Astrocyte (in vitro differentiated cells and primary cell): ENCODE results near the gene UQCC5.

Source experiments
- CTCF ChIP-seq: IDR thresholded peaks from 2 replicates; pipeline ENCODE4 v1.5.1; 2011; ENCODE audit warnings: low read depth, mild to moderate bottlenecking, inconsistent platforms, low read length, moderate library complexity; ENCODE audit not compliant: insufficient read depth
- EZH2 ChIP-seq: IDR thresholded peaks from 2 replicates; pipeline ENCODE4 v1.6.1; 2012; ENCODE audit warnings: mild to moderate bottlenecking, low read length, inconsistent platforms; ENCODE audit not compliant: insufficient read depth

- TF ChIP-seq CTCF (no peak), EZH2 (no peak)
Measured at GRCh38 chr3:52487788-52488691, 48.4 kb upstream of the UQCC5 start.
